Karpas-422 (cell line): ENCODE data around the gene ELFN1. TPM values are rescaled to one million over a fixed set of nuclear protein-coding genes. Genes with fewer than 3 reads are reported as not detected.

Source experiments
- DNase-seq: peaks from one replicate; pipeline ENCODE4 v3.0.0-alpha.2; 2015
- H2AFZ ChIP-seq: fragments of 200-600 bp; sonication (generic); 2 replicates; pipeline ENCODE4 v1.6.1; 2014; ENCODE audit warnings: antibody characterized with exemption, low read length, mixed read lengths
- H3K27ac ChIP-seq: fragments of 200-600 bp; sonication (generic); 2 replicates; pipeline ENCODE4 v1.5.1; 2014; ENCODE audit warnings: mild to moderate bottlenecking, low read length, moderate library complexity
- H3K27me3 ChIP-seq: fragments of 200-600 bp; sonication (generic); 2 replicates; pipeline ENCODE4 v1.6.1; 2014; ENCODE audit warnings: low read length, mixed read lengths
- H3K36me3 ChIP-seq: fragments of 200-600 bp; sonication (generic); 2 replicates; pipeline ENCODE4 v1.6.1; 2014; ENCODE audit warnings: low read length, mixed read lengths; ENCODE audit not compliant: insufficient read depth
- H3K4me1 ChIP-seq: fragments of 200-600 bp; sonication (generic); 2 replicates; pipeline ENCODE4 v1.6.1; 2014; ENCODE audit warnings: mild to moderate bottlenecking, low read length, mixed read lengths
- H3K4me2 ChIP-seq: fragments of 200-600 bp; sonication (generic); 2 replicates; pipeline ENCODE4 v1.6.1; 2014; ENCODE audit warnings: low read length, low read depth, mild to moderate bottlenecking; ENCODE audit not compliant: poor library complexity, severe bottlenecking
- H3K4me3 ChIP-seq: fragments of 200-600 bp; sonication (generic); 2 replicates; pipeline ENCODE4 v1.5.1; 2014; ENCODE audit warnings: mild to moderate bottlenecking, antibody characterized with exemption, low read length, mixed read lengths
- H3K79me2 ChIP-seq: fragments of 200-600 bp; sonication (generic); 2 replicates; pipeline ENCODE4 v1.6.1; 2014; ENCODE audit warnings: mild to moderate bottlenecking, low read length, mixed read lengths
- H3K9ac ChIP-seq: fragments of 200-600 bp; sonication (generic); 2 replicates; pipeline ENCODE4 v1.6.0; 2014; ENCODE audit warnings: low read length
- H3K9me2 ChIP-seq: fragments of 200-600 bp; sonication (generic), shearing (Covaris generic); replicated peaks from 2 replicates; pipeline ENCODE4 v1.6.0; 2014; ENCODE audit warnings: mild to moderate bottlenecking, low read length, moderate library complexity; ENCODE audit not compliant: insufficient read depth
- H3K9me3 ChIP-seq: fragments of 300-700, 200-600 bp; sonication (generic); 2 replicates; pipeline ENCODE4 v1.6.1; 2014; ENCODE audit warnings: low read length, mixed read lengths
- H4K20me1 ChIP-seq: fragments of 200-600 bp; sonication (generic); 2 replicates; pipeline ENCODE4 v1.6.1; 2014; ENCODE audit warnings: mild to moderate bottlenecking, antibody characterized with exemption, low read length, low read depth; ENCODE audit not compliant: insufficient read depth
- total RNA-seq: library from RNA; depleted of rRNA; stranded (reverse); fragments of >200 nt; shearing (Covaris generic); gene quantifications from 2 replicates; pipeline ENCODE4 v1.2.3, GENCODE V29; 2014; ENCODE audit warnings: low replicate concordance

ELFN1 gene
- total RNA-seq, 1 experiment from 2014 or later: not detected

- no peaks in the 10 kb centered on the region; the same call in 1 of the 2 replicates for H4K20me1 ChIP-seq
- no peak for DNase-seq
- no peaks in the 10 kb centered on the region for H3K9me2 ChIP-seq
- no peak overlapping the region for H3K27ac ChIP-seq
- no peaks in the 10 kb centered on the region for H3K9me3 ChIP-seq
- H3K4me1 ChIP-seq: no peaks in the 10 kb centered on the region
- H3K79me2 ChIP-seq: no peaks in the 10 kb centered on the region
- no peaks in the 10 kb centered on the region for H3K27me3 ChIP-seq
- no peak overlapping the region for H2AFZ ChIP-seq
- H3K4me2 ChIP-seq: no peak overlapping the region
- no peaks in the 10 kb centered on the region for H3K36me3 ChIP-seq
- no peak overlapping the region for H3K9ac ChIP-seq
- H3K4me3 ChIP-seq: no peak overlapping the region
These were observed 70.1 kb downstream of the ELFN1 start for GRCh38 chr7:1740214-1740613.

DNA sequence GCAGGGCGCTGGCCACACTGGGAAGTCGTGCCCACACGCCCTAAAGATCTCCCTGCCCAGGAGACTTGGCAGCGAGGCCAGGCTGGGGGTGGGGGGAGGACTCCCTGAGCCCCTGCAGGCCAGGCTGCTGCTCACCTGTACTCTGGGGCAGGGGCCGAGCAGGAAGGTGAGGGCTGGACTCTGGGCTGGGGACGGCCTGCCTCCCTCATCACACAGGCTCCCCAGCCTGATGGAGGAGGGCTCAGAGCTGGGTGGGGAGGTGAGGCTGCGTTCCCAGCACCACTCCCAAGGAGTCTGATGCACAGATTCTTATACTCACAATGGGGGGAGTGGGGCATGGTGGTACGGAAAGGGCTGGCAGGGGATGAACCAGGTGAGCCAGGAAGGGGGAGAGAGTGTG, 71.2 kb downstream of the ELFN1 start:
- no peak overlapping the region for H3K9ac ChIP-seq
- H3K27ac ChIP-seq: no peak overlapping the region
- no peak overlapping the region for H2AFZ ChIP-seq
- H4K20me1 ChIP-seq: no peaks in the 10 kb centered on the region
- H3K4me1 ChIP-seq: no peaks in the 10 kb centered on the region
- H3K4me3 ChIP-seq: no peak overlapping the region
- no peaks in the 10 kb centered on the region for H3K36me3 ChIP-seq
- H3K9me3 ChIP-seq: no peaks in the 10 kb centered on the region
- DNase-seq: no peak
- no peaks in the 10 kb centered on the region for H3K27me3 ChIP-seq
- no peaks in the 10 kb centered on the region for H3K9me2 ChIP-seq
- H3K4me2 ChIP-seq: no peak overlapping the region
- no peaks in the 10 kb centered on the region for H3K79me2 ChIP-seq

GRCh38 chr7:1741751-1742554, 71.9 kb downstream of the ELFN1 start:
- no peaks in the 10 kb centered on the region for H3K4me1 ChIP-seq
- DNase-seq: no peak
- no peaks in the 10 kb centered on the region for H3K79me2 ChIP-seq
- H3K9me2 ChIP-seq: no peaks in the 10 kb centered on the region
- no peak overlapping the region for H3K4me3 ChIP-seq
- H3K9me3 ChIP-seq: no peaks in the 10 kb centered on the region
- H3K9ac ChIP-seq: no peak overlapping the region
- no peak overlapping the region for H3K4me2 ChIP-seq
- no peaks in the 10 kb centered on the region for H3K27me3 ChIP-seq
- no peak overlapping the region for H2AFZ ChIP-seq
- no peak overlapping the region for H3K27ac ChIP-seq
- H3K36me3 ChIP-seq: no peaks in the 10 kb centered on the region
- no peaks in the 10 kb centered on the region for H4K20me1 ChIP-seq

DNA sequence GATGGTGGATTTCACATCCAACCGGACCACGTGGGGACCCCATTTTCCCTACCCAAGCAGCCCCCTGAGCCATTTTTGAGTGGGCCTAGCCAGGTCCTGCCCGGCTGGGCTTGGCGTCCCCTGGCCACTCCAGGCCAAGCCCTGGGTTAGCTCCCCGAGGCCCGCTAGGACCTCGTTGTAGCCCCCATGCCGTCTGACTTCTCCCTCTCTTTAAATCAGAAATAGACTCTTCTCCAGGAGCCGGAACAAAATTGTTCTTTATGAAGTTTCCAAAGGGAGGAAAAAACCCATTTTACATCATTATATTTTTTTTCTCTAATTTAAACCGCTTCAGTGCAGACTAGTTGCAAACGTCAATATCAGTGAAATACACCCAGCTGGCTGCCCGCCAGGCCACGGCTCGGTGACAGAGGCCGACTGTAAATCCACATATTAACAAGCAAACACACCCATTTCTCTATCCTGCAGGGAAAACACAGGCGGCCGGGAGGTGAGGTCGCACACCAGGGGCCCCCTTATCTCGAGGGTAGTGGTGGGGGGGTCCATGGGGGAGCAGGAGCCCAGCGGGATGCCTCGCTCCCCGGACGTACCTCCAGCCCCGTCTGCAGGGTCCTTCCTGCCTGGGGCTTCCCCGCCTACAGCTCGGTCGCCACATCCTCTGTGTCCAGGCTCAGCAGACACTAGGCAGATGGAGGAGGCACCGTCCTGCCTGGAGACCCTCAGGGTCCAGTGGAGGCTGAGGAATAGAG, 72.7 kb downstream of the ELFN1 start:
- H3K9ac ChIP-seq: no peak overlapping the region
- H2AFZ ChIP-seq: no peak overlapping the region
- no peaks in the 10 kb centered on the region for H3K9me3 ChIP-seq
- H3K27ac ChIP-seq: no peak overlapping the region
- no peaks in the 10 kb centered on the region for H3K27me3 ChIP-seq
- no peaks in the 10 kb centered on the region for H4K20me1 ChIP-seq
- DNase-seq: no peak
- H3K36me3 ChIP-seq: no peaks in the 10 kb centered on the region
- H3K79me2 ChIP-seq: no peaks in the 10 kb centered on the region
- H3K4me1 ChIP-seq: no peaks in the 10 kb centered on the region
- no peaks in the 10 kb centered on the region for H3K9me2 ChIP-seq
- H3K4me3 ChIP-seq: no peak overlapping the region
- no peak overlapping the region for H3K4me2 ChIP-seq

DNA sequence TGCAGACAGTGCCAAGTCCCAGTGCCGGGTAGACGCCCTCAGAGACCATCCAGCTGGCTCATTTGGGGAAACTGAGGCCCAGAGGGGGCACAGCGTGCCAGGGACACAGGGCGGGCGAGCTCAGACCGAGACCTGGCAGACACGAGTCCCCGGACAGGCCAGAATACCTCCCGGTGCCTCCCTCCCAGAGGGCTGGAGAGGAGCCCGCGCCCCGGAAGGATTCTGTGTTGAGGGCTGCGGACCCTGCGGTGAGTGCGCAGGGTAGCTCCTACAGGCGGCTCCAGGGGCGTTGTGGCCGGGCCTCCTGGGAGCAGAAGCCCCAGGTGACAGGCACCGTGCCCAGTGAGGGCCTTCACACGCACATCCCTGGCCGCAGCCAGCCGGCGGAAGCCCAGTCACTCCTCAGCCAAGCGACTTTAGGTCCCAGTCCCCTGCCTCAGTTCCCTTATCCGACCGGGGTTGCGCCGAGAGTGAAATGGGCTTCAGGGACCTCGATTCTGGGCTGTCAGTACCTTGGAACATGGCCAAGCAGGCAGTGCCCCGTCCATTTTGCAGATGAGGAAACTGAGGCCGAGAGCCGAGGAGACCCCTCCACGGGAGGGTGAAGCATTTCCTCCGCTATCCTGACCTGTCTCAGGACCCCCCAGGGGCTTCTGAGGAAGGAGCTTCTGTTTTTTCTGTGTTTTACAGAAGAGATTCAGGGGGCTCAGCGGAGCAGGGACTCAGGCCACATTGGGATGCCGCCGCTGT, 73.6 kb downstream of the ELFN1 start:
- H3K27me3 ChIP-seq: no peaks in the 10 kb centered on the region
- no peak overlapping the region for H3K27ac ChIP-seq
- H3K4me3 ChIP-seq: no peak overlapping the region
- no peaks in the 10 kb centered on the region for H4K20me1 ChIP-seq
- no peak overlapping the region for H3K4me2 ChIP-seq
- no peaks in the 10 kb centered on the region for H3K36me3 ChIP-seq
- no peaks in the 10 kb centered on the region for H3K9me2 ChIP-seq
- H3K79me2 ChIP-seq: no peaks in the 10 kb centered on the region
- H3K9me3 ChIP-seq: no peaks in the 10 kb centered on the region
- no peaks in the 10 kb centered on the region for H3K4me1 ChIP-seq
- no peak for DNase-seq
- no peak overlapping the region for H2AFZ ChIP-seq
- H3K9ac ChIP-seq: no peak overlapping the region

- H3K4me1 ChIP-seq: no peaks in the 10 kb centered on the region
- H3K27me3 ChIP-seq: no peaks in the 10 kb centered on the region
- H3K4me2 ChIP-seq: no peak overlapping the region
These were observed 74.4 kb downstream of the ELFN1 start for GRCh38 chr7:1744296-1745017.

GRCh38 chr7:1745018-1745532, 75.0 kb downstream of the ELFN1 start:
- Histone ChIP-seq H3K36me3 (no peaks in the 10 kb centered on the region), H3K4me2 (no peak overlapping the region), H3K4me1 (no peaks in the 10 kb centered on the region), H2AFZ (no peak overlapping the region), H4K20me1 (no peaks in the 10 kb centered on the region), H3K27ac (no peak overlapping the region), H3K4me3 (no peak overlapping the region), H3K9me2 (no peaks in the 10 kb centered on the region), H3K9me3 (no peaks in the 10 kb centered on the region), H3K79me2 (no peaks in the 10 kb centered on the region), H3K27me3 (no peaks in the 10 kb centered on the region), H3K9ac (no peak overlapping the region)
- no peak for DNase-seq

More at GRCh38 chr7:1744296-1745017, 74.4 kb downstream of the ELFN1 start:
- no peaks in the 10 kb centered on the region for H3K79me2 ChIP-seq
- no peak overlapping the region for H2AFZ ChIP-seq
- no peaks in the 10 kb centered on the region for H3K9me3 ChIP-seq
- DNase-seq: no peak
- H4K20me1 ChIP-seq: no peaks in the 10 kb centered on the region
- no peak overlapping the region for H3K9ac ChIP-seq
- no peak overlapping the region for H3K27ac ChIP-seq
- no peak overlapping the region for H3K4me3 ChIP-seq
- no peaks in the 10 kb centered on the region for H3K36me3 ChIP-seq
- H3K9me2 ChIP-seq: no peaks in the 10 kb centered on the region
